ENCODE data around the gene PGK1.

- TF ChIP-seq CTCF (conservative IDR thresholded peaks at IDR 0.05; ENCODE audit: low read depth in 2 of 2) (no peak), EZH2 (IDR thresholded peaks at IDR 0.05; ENCODE audit: low read depth, unreplicated experiment) (no peak), POLR2AphosphoS5 (IDR thresholded peaks at IDR 0.05; ENCODE audit: low read depth) (no peak), REST (IDR thresholded peaks at IDR 0.05; ENCODE audit: unreplicated experiment) (no peak), EZH2phosphoT487 (IDR thresholded peaks at IDR 0.05; ENCODE audit: unreplicated experiment) (no peak), JUNB (IDR thresholded peaks at IDR 0.05; ENCODE audit: unreplicated experiment) (no peak), CREB1 (CRISPR knock-in tag; IDR thresholded peaks at IDR 0.05; ENCODE audit: low read depth) (no peak), NANOG (IDR thresholded peaks at IDR 0.05; ENCODE audit: borderline replicate concordance) (no peak), ZNF331 (CRISPR knock-in tag; IDR thresholded peaks at IDR 0.05; ENCODE audit: low read depth) (no peak), STAT1 (IDR thresholded peaks at IDR 0.05; ENCODE audit: unreplicated experiment) (no peak)
Observed at GRCh38 chrX:78105944-78106650, 2.0 kb downstream of the PGK1 start.
